ENCODE measurements around the gene KITLG.

GRCh38 chr12:88573583-88573982 lies 6.7 kb downstream of the KITLG start:
- TF ChIP-seq CTCF (conservative IDR thresholded peaks at IDR 0.05 in 1 of 2, IDR thresholded peaks at IDR 0.05 in 1 of 2; ENCODE audit: extremely low read depth in 1 of 2, insufficient read depth in 1 of 2, low read depth in 1 of 2, low read length in 2 of 2): no peak
- TF ChIP-seq EZH2 (IDR thresholded peaks at IDR 0.05; ENCODE audit: borderline replicate concordance, low read length): no peak

Data from mammary epithelial cell (primary cell).